Measurements from ENCODE around the gene LIG1. TPM values are rescaled to one million over a fixed set of nuclear protein-coding genes. Genes with fewer than 3 reads are reported as not detected.

LIG1 gene
- total RNA-seq, 4 donors from 2014 or later = 30.0 to 66.1 (median 44.4) TPM

DNA sequence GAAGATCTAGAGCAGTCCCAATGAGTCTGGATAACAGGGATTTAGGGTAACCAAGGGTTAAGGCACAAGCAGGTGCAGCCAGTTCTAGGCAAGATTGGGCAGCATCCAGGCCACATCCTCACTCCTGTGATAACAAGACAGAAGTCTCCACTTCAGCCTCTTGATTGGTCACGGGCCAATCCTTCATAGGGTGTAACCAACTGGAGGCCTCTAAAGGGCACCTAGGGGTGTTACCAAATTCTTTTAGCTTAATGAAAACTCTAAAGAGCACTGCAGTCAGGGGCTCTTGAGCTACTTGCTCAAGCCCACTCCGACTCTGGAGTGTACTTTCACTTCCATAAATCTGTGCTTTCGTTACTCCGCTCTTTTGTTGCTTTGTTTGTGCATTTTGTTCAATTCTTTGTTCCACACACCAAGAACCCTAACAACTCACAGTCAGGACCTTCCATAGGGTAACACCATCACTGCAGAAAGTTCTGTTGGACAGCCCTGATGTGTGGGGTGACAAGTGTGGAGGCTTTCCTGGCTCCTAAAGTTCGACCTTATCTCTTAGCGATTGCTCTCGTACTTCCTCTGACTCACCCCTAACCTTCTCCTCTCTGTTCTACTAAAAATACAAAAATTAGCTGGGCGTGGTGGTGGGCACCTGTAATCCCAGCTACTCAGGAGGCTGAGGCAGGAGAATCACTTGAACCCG, 36.4 kb upstream of the LIG1 start:
- TF ChIP-seq, protein P1, sequence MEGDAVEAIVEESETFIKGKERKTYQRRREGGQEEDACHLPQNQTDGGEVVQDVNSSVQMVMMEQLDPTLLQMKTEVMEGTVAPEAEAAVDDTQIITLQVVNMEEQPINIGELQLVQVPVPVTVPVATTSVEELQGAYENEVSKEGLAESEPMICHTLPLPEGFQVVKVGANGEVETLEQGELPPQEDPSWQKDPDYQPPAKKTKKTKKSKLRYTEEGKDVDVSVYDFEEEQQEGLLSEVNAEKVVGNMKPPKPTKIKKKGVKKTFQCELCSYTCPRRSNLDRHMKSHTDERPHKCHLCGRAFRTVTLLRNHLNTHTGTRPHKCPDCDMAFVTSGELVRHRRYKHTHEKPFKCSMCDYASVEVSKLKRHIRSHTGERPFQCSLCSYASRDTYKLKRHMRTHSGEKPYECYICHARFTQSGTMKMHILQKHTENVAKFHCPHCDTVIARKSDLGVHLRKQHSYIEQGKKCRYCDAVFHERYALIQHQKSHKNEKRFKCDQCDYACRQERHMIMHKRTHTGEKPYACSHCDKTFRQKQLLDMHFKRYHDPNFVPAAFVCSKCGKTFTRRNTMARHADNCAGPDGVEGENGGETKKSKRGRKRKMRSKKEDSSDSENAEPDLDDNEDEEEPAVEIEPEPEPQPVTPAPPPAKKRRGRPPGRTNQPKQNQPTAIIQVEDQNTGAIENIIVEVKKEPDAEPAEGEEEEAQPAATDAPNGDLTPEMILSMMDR (IDR thresholded peaks at IDR 0.05) = no peak
- no peak for TF ChIP-seq POLR2AphosphoS5 (IDR thresholded peaks at IDR 0.05)
- TF ChIP-seq EP300 (IDR thresholded peaks at IDR 0.05) = no peak
- TF ChIP-seq POLR2A (IDR thresholded peaks at IDR 0.05) = no peak
- Histone ChIP-seq H3K27me3 (no peaks in the 10 kb centered on the region), H3K9me3 (no peaks in the 10 kb centered on the region), H3K36me3 (peaks cover 9% of the 10 kb centered on the region), H3K27ac (no peak overlapping the region), H3K4me3 (no peak overlapping the region), H3K4me1 (peaks cover 18% of the 10 kb centered on the region)
- 72% methylated on average over 9 of the region's 9 CpGs for WGBS
- no peak for DNase-seq (ENCODE audit: low spot score in 2 of 2)

DNA sequence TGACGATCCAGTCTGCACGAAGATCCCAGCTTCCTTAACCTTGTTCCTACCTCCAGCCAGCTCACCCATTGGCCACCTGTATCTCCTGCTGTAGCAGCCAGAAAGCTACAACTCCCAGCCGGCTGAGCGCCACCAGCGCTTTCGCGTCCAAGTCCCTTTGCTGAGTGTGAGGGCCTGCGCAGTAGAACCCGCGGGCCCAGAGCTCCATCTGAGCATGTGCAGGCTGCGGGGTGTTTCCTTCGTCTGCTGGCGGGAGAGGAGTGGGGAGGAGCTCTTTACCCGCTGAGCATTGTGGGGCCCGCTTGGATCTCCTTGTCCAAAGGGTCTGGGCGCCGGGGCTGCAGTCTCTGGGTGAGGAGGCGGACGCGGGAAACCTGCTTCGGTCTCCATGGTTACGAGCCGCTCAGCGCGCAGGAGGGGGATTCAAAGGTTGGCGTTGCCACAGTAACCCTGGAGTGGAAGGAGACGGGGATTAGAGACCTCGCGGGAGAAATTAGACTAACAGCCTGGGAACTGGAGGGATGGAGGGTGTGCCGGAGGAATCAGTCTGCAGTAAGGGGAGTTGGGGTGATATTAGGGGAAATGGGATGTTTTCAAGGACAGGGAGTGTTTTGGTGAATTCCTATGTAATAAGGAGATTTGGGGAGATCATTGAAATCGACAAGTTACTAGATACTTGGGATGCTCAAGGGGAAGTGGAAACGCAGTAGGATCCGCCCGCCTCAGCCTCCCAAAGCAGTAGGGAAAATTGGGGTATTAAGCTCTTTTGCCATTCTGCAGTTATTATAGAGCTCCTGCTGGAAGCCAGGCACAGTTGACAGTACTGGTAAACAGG, 33.9 kb upstream of the LIG1 start:
- TF ChIP-seq POLR2AphosphoS5 (IDR thresholded peaks at IDR 0.05) (peak in 1 of 3 donors; percentile 13), EP300 (IDR thresholded peaks at IDR 0.05) (no peak)
- Histone ChIP-seq H3K36me3 (no peaks in the 10 kb centered on the region), H3K4me1 (peaks cover 18% of the 10 kb centered on the region), H3K4me3 (peak overlapping the region; percentile 71), H3K9me3 (no peaks in the 10 kb centered on the region), H3K27ac (peak overlapping the region; percentile 68), H3K27me3 (no peaks in the 10 kb centered on the region)
- DNase-seq (ENCODE audit: low spot score in 2 of 2) = peak; percentile 95
- WGBS = under 1% methylated on average over 31 of the region's 34 CpGs

DNA sequence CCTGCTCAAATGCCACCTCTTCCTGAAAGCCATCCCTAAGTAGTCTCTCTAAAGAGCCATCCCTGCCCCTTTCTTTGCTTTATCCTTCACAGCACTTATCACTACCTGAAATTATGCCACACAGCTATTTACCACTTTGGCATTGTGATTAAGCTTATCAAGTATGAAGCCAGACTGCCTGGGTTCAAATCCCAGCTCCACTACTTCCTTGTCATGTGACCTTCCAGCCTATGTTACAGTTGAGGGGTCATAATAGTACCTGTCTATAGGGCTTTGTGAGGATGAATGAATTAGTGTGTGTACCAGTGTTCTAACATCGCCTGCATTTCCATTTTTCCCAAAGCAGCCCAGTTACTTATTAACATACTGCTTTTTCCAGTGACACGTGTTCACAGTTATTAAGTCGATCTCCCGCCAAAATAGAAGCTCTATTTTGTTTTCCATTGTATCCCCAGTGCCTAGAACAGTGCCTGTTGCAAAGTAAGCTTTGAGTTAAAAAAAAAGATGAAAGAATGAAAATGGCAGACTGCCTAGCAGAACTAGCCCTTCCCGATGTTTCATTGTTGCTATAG, 33.2 kb upstream of the LIG1 start:
- peak overlapping the region; percentile 68 for H3K27ac ChIP-seq
- H3K4me3 ChIP-seq = peak overlapping the region; percentile 71
- 8% methylated on average over 5 of the region's 5 CpGs for WGBS
- no peaks in the 10 kb centered on the region for H3K36me3 ChIP-seq
- TF ChIP-seq POLR2AphosphoS5 (IDR thresholded peaks at IDR 0.05) (no peak), EP300 (IDR thresholded peaks at IDR 0.05) (no peak), POLR2A (IDR thresholded peaks at IDR 0.05) (no peak)
- TF ChIP-seq, protein P1 (IDR thresholded peaks at IDR 0.05) = no peak
- no peaks in the 10 kb centered on the region for H3K27me3 ChIP-seq
- peaks cover 18% of the 10 kb centered on the region for H3K4me1 ChIP-seq
- no peak for DNase-seq (ENCODE audit: low spot score in 2 of 2)
- no peaks in the 10 kb centered on the region for H3K9me3 ChIP-seq

DNA sequence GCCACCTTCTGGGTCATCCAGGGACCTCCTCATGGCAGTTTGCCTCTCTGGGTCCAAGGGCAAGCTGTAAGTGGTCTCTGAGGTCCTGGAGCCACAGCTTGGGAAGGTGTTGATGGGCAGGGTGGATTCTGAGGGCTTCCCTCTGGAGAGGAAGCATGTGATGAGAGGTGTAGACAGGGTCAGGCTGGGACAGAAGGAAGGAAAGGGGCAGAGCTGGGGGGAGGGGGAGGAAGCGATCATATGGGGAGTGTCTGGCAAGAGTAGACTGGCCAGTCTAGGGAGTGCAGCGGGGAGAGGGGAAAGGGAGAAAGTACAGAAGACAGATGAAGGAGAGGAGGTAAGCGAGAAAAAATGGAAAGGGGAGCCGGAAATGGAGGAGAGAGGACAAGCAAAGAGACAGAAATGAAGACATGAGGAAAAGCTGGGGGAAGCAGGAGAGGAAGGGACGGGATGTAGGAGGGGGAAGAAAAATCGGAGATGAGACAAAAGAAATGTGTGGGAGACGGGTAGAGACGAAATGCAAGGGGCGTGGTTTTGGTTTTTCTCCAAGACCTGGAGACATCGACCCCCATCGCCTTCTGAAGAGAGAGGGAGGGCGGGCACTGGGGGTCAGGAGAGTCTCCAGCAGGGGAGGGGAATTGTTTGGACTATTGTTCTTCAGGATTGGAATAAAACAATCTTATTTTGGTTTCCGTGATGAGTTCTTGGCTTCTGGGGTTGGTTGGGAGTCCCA, 27.0 kb upstream of the LIG1 start:
- DNase-seq (ENCODE audit: low spot score in 2 of 2) = no peak

DNA sequence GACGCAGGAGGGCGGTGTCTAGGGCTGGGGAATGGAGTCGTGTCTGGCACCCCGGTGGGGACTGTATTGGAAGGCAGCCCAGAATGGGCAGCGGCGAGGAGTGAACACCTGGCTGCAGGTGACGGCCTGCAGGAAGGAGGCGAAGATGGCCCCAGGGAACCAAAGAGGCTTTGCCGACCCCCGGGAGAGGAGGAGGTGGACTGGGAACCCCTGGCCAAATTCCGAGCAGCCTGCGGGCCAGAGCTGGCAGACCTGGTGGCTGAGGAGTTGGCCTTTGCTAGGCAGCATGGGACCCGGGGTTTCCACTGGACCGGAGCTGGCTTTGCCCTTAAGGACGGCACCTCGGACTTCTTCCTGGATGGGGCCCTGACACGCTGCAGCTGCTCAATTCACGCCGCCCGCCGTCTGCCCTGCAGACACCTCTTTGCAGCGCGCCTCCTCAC, 26.2 kb upstream of the LIG1 start:
- Histone ChIP-seq H3K27ac (no peak overlapping the region), H3K27me3 (no peaks in the 10 kb centered on the region), H3K4me1 (peaks cover 4% of the 10 kb centered on the region), H3K36me3 (no peaks in the 10 kb centered on the region), H3K9me3 (no peaks in the 10 kb centered on the region), H3K4me3 (no peak overlapping the region)
- DNase-seq (ENCODE audit: low spot score in 2 of 2) = no peak
- 75% methylated on average over 13 of the region's 23 CpGs for WGBS
- TF ChIP-seq, protein P1 (IDR thresholded peaks at IDR 0.05) = no peak
- TF ChIP-seq EP300 (IDR thresholded peaks at IDR 0.05) = no peak
- TF ChIP-seq POLR2AphosphoS5 (IDR thresholded peaks at IDR 0.05) = no peak
- no peak for TF ChIP-seq POLR2A (IDR thresholded peaks at IDR 0.05)

More for the DNA sequence above, 27.0 kb upstream of the LIG1 start:
- TF ChIP-seq POLR2A (IDR thresholded peaks at IDR 0.05) (no peak), EP300 (IDR thresholded peaks at IDR 0.05) (no peak), POLR2AphosphoS5 (IDR thresholded peaks at IDR 0.05) (no peak)
- TF ChIP-seq, protein P1 (IDR thresholded peaks at IDR 0.05) = no peak
- Histone ChIP-seq H3K27ac (no peak overlapping the region), H3K4me1 (peaks cover 4% of the 10 kb centered on the region), H3K4me3 (no peak overlapping the region), H3K36me3 (no peaks in the 10 kb centered on the region), H3K9me3 (no peaks in the 10 kb centered on the region), H3K27me3 (no peaks in the 10 kb centered on the region)
- 41% methylated on average over 13 of the region's 13 CpGs for WGBS
